IMR-90 (cell line): ENCODE data around the gene CBLIF. TPM values are rescaled to one million over a fixed set of nuclear protein-coding genes. Genes with fewer than 3 reads are reported as not detected.

Experiments used
- ATAC-seq: fragments of 200-7000 bp; cut with Tn5 transposase; 2 replicates; pipeline ENCODE4 v1.9.1; 2020; ENCODE audit warnings: low read depth, mild to moderate bottlenecking, moderate library complexity
- BruUV-seq: library from RNA; stranded (reverse); fragments of 400-500 nt; replicated peaks from 2 replicates; lab custom pipeline; 2021; lab: Mats Ljungman, UMichigan
- CTCF ChIA-PET: fragments of 300-600 bp; formaldehyde crosslinking; extraction: SDS; loops from one replicate; lab custom pipeline; 2021; ENCODE audit warnings: antibody characterized with exemption; lab: Yijun Ruan, JAX
- POLR2A ChIA-PET: fragments of 300-600 bp; sonication (Branson Sonifier 250); formaldehyde crosslinking; loops from one replicate; lab custom pipeline; 2022; ENCODE audit warnings: antibody characterized with exemption; ENCODE audit not compliant: unreplicated experiment; lab: Charles Lee
- DNase-seq: peaks from one replicate; pipeline ENCODE4 v3.0.0; 2013
- H2AFZ ChIP-seq: replicated peaks from 2 replicates; pipeline ENCODE3; 2013; ENCODE audit warnings: low read length, mild to moderate bottlenecking; ENCODE audit not compliant: poor library complexity
- H2AK5ac ChIP-seq: 2 replicates; pipeline ENCODE4 v1.6.1; 2013; ENCODE audit warnings: low read depth, low read length, inconsistent platforms
- H2AK9ac ChIP-seq: replicated peaks from 2 replicates; pipeline ENCODE3; 2013; ENCODE audit warnings: mild to moderate bottlenecking, low read depth, low read length, moderate library complexity; ENCODE audit not compliant: poor library complexity
- H2BK120ac ChIP-seq: 2 replicates; pipeline ENCODE4 v1.6.1; 2013; ENCODE audit warnings: low read depth, low read length, inconsistent platforms
- H2BK15ac ChIP-seq: 3 replicates; pipeline ENCODE4 v1.6.1; 2013; ENCODE audit warnings: low read depth, low read length, inconsistent platforms
- H2BK20ac ChIP-seq: 2 replicates; pipeline ENCODE4 v1.6.1; 2013; ENCODE audit warnings: low read depth, mild to moderate bottlenecking, inconsistent platforms, low read length, moderate library complexity
- H2BK5ac ChIP-seq: 2 replicates; pipeline ENCODE4 v1.6.1; 2013; ENCODE audit warnings: mild to moderate bottlenecking, low read depth, low read length, inconsistent platforms; ENCODE audit not compliant: poor library complexity, severe bottlenecking
- H3K14ac ChIP-seq: replicated peaks from 2 replicates; pipeline ENCODE4 v1.6.1; 2013; ENCODE audit warnings: low read depth, low read length, inconsistent platforms
- H3K18ac ChIP-seq: 2 replicates; pipeline ENCODE4 v1.6.1; 2013; ENCODE audit warnings: low read depth, low read length, control low read depth
- H3K23ac ChIP-seq: 2 replicates; pipeline ENCODE4 v1.6.1; 2013; ENCODE audit warnings: low read depth, low read length, inconsistent platforms
- H3K27ac ChIP-seq: 2 replicates; pipeline ENCODE4 v1.5.1; 2013; ENCODE audit warnings: mild to moderate bottlenecking, control low read depth, low read length; ENCODE audit not compliant: insufficient read depth
- H3K27me3 ChIP-seq: 2 replicates; pipeline ENCODE4 v1.6.1; 2013; ENCODE audit warnings: low read length; ENCODE audit not compliant: control insufficient read depth, insufficient read depth
- H3K36me3 ChIP-seq: 2 replicates; pipeline ENCODE4 v1.6.1; 2013; ENCODE audit warnings: low read length, mixed read lengths; ENCODE audit not compliant: control insufficient read depth, insufficient read depth
- H3K4ac ChIP-seq: 2 replicates; pipeline ENCODE4 v1.6.1; 2013; ENCODE audit warnings: low read depth, low read length, inconsistent platforms
- H3K4me1 ChIP-seq: 2 replicates; pipeline ENCODE4 v1.6.1; 2013; ENCODE audit warnings: low read length, mixed read lengths; ENCODE audit not compliant: control insufficient read depth, insufficient read depth
- H3K4me2 ChIP-seq: 2 replicates; pipeline ENCODE4 v1.6.1; 2013; ENCODE audit warnings: low read depth, mild to moderate bottlenecking, control low read depth, low read length, moderate library complexity
- H3K4me3 ChIP-seq: 2 replicates; pipeline ENCODE4 v1.5.1; 2013; ENCODE audit warnings: low read depth, mild to moderate bottlenecking, control low read depth, low read length, moderate library complexity; ENCODE audit not compliant: insufficient read depth
- H3K56ac ChIP-seq: 2 replicates; pipeline ENCODE4 v1.6.1; 2013; ENCODE audit warnings: low read length, inconsistent platforms; ENCODE audit not compliant: insufficient read depth; ENCODE audit errors: extremely low read depth
- H3K79me1 ChIP-seq, 2 experiments: 2 replicates each; pipeline ENCODE4 v1.6.1; 2013; ENCODE audit warnings: low read length in 2 of 2, inconsistent platforms in 1 of 2, low read depth in 1 of 2
- H3K9ac ChIP-seq: 2 replicates; pipeline ENCODE4 v1.6.1; 2013; ENCODE audit warnings: low read depth, low read length, control low read depth
- H3K9me1 ChIP-seq: 2 replicates; pipeline ENCODE4 v1.6.1; 2013; ENCODE audit warnings: low read length, inconsistent platforms; ENCODE audit not compliant: insufficient read depth
- H3K9me3 ChIP-seq: 2 replicates; pipeline ENCODE4 v1.6.1; 2013; ENCODE audit warnings: low read length; ENCODE audit not compliant: control insufficient read depth, insufficient read depth
- H4K20me1 ChIP-seq: 2 replicates; pipeline ENCODE4 v1.6.1; 2013; ENCODE audit warnings: low read length, inconsistent platforms; ENCODE audit not compliant: insufficient read depth
- H4K5ac ChIP-seq: 2 replicates; pipeline ENCODE4 v1.6.1; 2013; ENCODE audit warnings: mild to moderate bottlenecking, low read depth, low read length, control low read depth
- H4K8ac ChIP-seq, 2 experiments: 2 replicates each; pipeline ENCODE4 v1.6.1; 2013; ENCODE audit warnings: low read depth in 2 of 2, low read length in 2 of 2, control low read depth in 1 of 2, inconsistent platforms in 1 of 2
- H4K91ac ChIP-seq: 2 replicates; pipeline ENCODE4 v1.6.1; 2013; ENCODE audit warnings: low read depth, low read length, inconsistent platforms; ENCODE audit not compliant: insufficient read depth
- BHLHE40 ChIP-seq: fragments of 150-350 bp; IDR thresholded peaks from 2 replicates; pipeline ENCODE4 v1.6.1; 2016; ENCODE audit warnings: mild to moderate bottlenecking, low read depth, low read length
- CEBPB ChIP-seq: IDR thresholded peaks from 2 replicates; pipeline ENCODE4 v1.6.1; 2012; ENCODE audit warnings: low read depth, low read length, improper control_type of control experiment
- CHD1 ChIP-seq: IDR thresholded peaks from 2 replicates; pipeline ENCODE4 v1.6.1; 2012; ENCODE audit warnings: low read depth, low read length, improper control_type of control experiment
- CTCF ChIP-seq: conservative IDR thresholded peaks from 2 replicates; pipeline ENCODE4 v1.5.1; 2012; ENCODE audit warnings: mild to moderate bottlenecking, low read depth, low read length, improper control_type of control experiment
- ELK1 ChIP-seq: fragments of 150-350 bp; IDR thresholded peaks from 2 replicates; pipeline ENCODE4 v1.6.1; 2016; ENCODE audit warnings: low read depth, mild to moderate bottlenecking, low read length, moderate library complexity, borderline replicate concordance
- FOS ChIP-seq: fragments of 150-350 bp; IDR thresholded peaks from 2 replicates; pipeline ENCODE4 v1.6.1; 2016; ENCODE audit warnings: low read depth, low read length
- MAFK ChIP-seq: IDR thresholded peaks from 2 replicates; pipeline ENCODE4 v1.6.1; 2012; ENCODE audit warnings: low read depth, low read length, improper control_type of control experiment
- MAZ ChIP-seq: IDR thresholded peaks from 2 replicates; pipeline ENCODE4 v1.6.1; 2012; ENCODE audit warnings: low read depth, mild to moderate bottlenecking, low read length, improper control_type of control experiment, moderate library complexity, borderline replicate concordance
- MXI1 ChIP-seq: IDR thresholded peaks from 2 replicates; pipeline ENCODE4 v1.6.1; 2012; ENCODE audit warnings: low read depth, mild to moderate bottlenecking, low read length, moderate library complexity, borderline replicate concordance
- NFE2L2 ChIP-seq: fragments of 150-350 bp; IDR thresholded peaks from 2 replicates; pipeline ENCODE4 v1.6.1; 2016; ENCODE audit warnings: low read depth, mild to moderate bottlenecking, low read length
- POLR2A ChIP-seq: IDR thresholded peaks from 2 replicates; pipeline ENCODE4 v1.6.1; 2012; ENCODE audit warnings: mild to moderate bottlenecking, low read depth, low read length
- RAD21 ChIP-seq: IDR thresholded peaks from 2 replicates; pipeline ENCODE4 v1.6.1; 2012; ENCODE audit warnings: low read length, improper control_type of control experiment
- RCOR1 ChIP-seq: IDR thresholded peaks from 2 replicates; pipeline ENCODE4 v1.6.1; 2012; ENCODE audit warnings: mild to moderate bottlenecking, low read length, improper control_type of control experiment; ENCODE audit not compliant: insufficient replicate concordance
- RFX5 ChIP-seq: IDR thresholded peaks from 2 replicates; pipeline ENCODE4 v1.8.0; 2012; ENCODE audit warnings: low read depth, mild to moderate bottlenecking, low read length, moderate library complexity
- SMC3 ChIP-seq: fragments of 150-350 bp; IDR thresholded peaks from 2 replicates; pipeline ENCODE4 v1.6.1; 2016; ENCODE audit warnings: low read depth, mild to moderate bottlenecking, antibody characterized with exemption, low read length, moderate library complexity
- USF2 ChIP-seq: fragments of 150-350 bp; IDR thresholded peaks from 2 replicates; pipeline ENCODE4 v1.6.1; 2017; ENCODE audit warnings: mild to moderate bottlenecking, antibody characterized with exemption, low read length, low read depth
- WGBS, 2 experiments: methylation state at CpG; one replicate each; pipeline versions ENCODE4 v1.1.5 to v1.1.7; 2013; ENCODE audit warnings: missing lambda C conversion rate in 2 of 2; ENCODE audit not compliant: insufficient read length in 1 of 2; ENCODE audit errors: extremely low coverage in 2 of 2; 5-methylcytosine and 5-hydroxymethylcytosine counted together
- dilution Hi-C: fragments of 300-500 bp; cut with HindIII; formaldehyde crosslinking; loops from one replicate; pipeline ENCODE4 v1.14.3; 2018; ENCODE audit warnings: low sequenced_read_pairs; ENCODE audit not compliant: unreplicated experiment
- in situ Hi-C: fragments of 300-500 bp; cut with MboI; formaldehyde crosslinking; loops from 3 replicates; pipeline ENCODE4 v1.14.3; 2019; ENCODE audit warnings: low sequenced_read_pairs, inconsistent platforms, mixed read lengths
- intact Hi-C: fragments of 100-400 bp; cut with micrococcal nuclease; formaldehyde crosslinking; loops from 2 replicates; pipeline ENCODE4 v1.10.0; 2022
- polyA plus RNA-seq, 3 experiments: library from polyadenylated mRNA; depleted of rRNA; stranded (reverse); fragments of >200 nt; gene quantifications; 2 replicates each; pipeline ENCODE4 v1.2.3, GENCODE V29; 2012; ENCODE audit warnings: low replicate concordance in 1 of 3
- total RNA-seq: library from RNA; depleted of rRNA; stranded (reverse); fragments of >200 nt; gene quantifications from 2 replicates; pipeline ENCODE4 v1.2.3, GENCODE V29; 2012

The CBLIF gene
- total and polyA plus RNA-seq, 2 of the 4 experiments (the other 2 are of a cell fraction) = not detected

- DNase-seq = no peak
- H2BK120ac ChIP-seq = no peak overlapping the region
- WGBS, 2 experiments = no CpG with 5 or more reads among the region's 1 CpG
- no peak overlapping the region for H2AK5ac ChIP-seq
- H2AK9ac ChIP-seq = no peak overlapping the region
- dilution Hi-C loops = no loop called here
- no peak overlapping the region for H3K4me3 ChIP-seq
- no peaks in the 10 kb centered on the region for H4K20me1 ChIP-seq
- no peaks in the 10 kb centered on the region for H3K36me3 ChIP-seq
- no peak overlapping the region for H2BK20ac ChIP-seq
- no peak overlapping the region for H3K23ac ChIP-seq
- no peak overlapping the region for H3K27ac ChIP-seq
- H3K27me3 ChIP-seq = no peaks in the 10 kb centered on the region
- in situ Hi-C loops = no loop called here
- no peak overlapping the region for H2BK15ac ChIP-seq
- H2AFZ ChIP-seq = no peak overlapping the region
- H4K5ac ChIP-seq = no peak overlapping the region
- H3K4ac ChIP-seq = no peak overlapping the region
- H2BK5ac ChIP-seq = no peak overlapping the region
- no peak overlapping the region for H3K14ac ChIP-seq
- no peak overlapping the region for H3K9ac ChIP-seq
- ATAC-seq = no peak
- no peak overlapping the region for H4K91ac ChIP-seq
- H4K8ac ChIP-seq = no peak overlapping the region
- no TSS peak for BruUV-seq
- intact Hi-C loops = no loop called here
- no peak overlapping the region for H3K18ac ChIP-seq
- CTCF ChIA-PET = interaction anchor here (0.6 kb wide), 1 partner anchor 742 kb away, joined by 4 read pairs; no protein-coding TSS in a partner anchor
- POLR2A ChIA-PET = no interaction called here
- no peaks in the 10 kb centered on the region; the same call in 1 of the 2 replicates for H3K9me3 ChIP-seq
- no peak overlapping the region for H3K56ac ChIP-seq
- no peaks in the 10 kb centered on the region for H3K4me1 ChIP-seq
- TF ChIP-seq USF2 = no peak
- no peak for TF ChIP-seq BHLHE40
- no peak for TF ChIP-seq SMC3
- TF ChIP-seq RCOR1 = no peak
- no peak for TF ChIP-seq MXI1
- no peak for TF ChIP-seq ELK1
- no peak for TF ChIP-seq MAFK
- no peak for TF ChIP-seq CEBPB
- no peak for TF ChIP-seq RAD21
- TF ChIP-seq CTCF = no peak
- TF ChIP-seq FOS = no peak
- TF ChIP-seq MAZ = no peak
- TF ChIP-seq CHD1 = no peak
- no peak for TF ChIP-seq RFX5
- TF ChIP-seq POLR2A = no peak
- TF ChIP-seq NFE2L2 = no peak
- no peaks in the 10 kb centered on the region for H3K79me1 ChIP-seq
- H3K9me1 ChIP-seq = no peaks in the 10 kb centered on the region
- H3K4me2 ChIP-seq = no peak overlapping the region
These were observed 49.3 kb upstream of the CBLIF start for GRCh38 chr11:59894616-59895015.
